ENCODE results near the gene NLRC5.

DNA sequence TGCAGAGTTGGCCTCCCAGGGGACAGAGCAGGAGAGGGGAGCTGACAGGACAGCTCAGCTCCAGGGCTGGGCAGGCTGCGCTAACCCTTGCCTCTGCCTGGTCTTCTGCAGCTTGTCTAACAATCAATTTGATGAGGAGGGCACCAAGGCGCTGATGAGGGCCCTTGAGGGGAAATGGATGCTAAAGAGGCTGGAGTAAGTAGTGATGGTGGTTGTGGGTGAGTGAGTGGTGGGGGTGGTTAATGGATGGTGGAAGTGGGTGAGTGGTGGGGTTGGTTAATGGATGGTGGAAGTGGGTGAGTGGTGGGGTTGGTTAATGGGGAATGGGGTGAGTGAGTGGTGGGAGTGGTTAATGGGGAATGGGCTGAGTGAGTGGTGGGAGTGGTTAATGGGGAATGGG lies 81.1 kb downstream of the NLRC5 start:
- TF ChIP-seq POLR2A (IDR thresholded peaks at IDR 0.05) (no peak), POLR2AphosphoS5 (IDR thresholded peaks at IDR 0.05) (no peak)
